22Rv1 (cell line): ENCODE measurements around the gene CAMKMT.

ENCODE experiments used
- ZFX ChIP-seq: fragments of 450-650 bp; IDR thresholded peaks from 2 replicates; pipeline ENCODE4 v1.6.1; 2017; ENCODE audit warnings: antibody characterized with exemption, borderline replicate concordance
- TF ChIP-seq, protein P1 (sequence below): fragments of 450-650 bp; IDR thresholded peaks from 2 replicates; pipeline ENCODE4 v1.5.1; 2017; ENCODE audit warnings: mild to moderate bottlenecking

DNA sequence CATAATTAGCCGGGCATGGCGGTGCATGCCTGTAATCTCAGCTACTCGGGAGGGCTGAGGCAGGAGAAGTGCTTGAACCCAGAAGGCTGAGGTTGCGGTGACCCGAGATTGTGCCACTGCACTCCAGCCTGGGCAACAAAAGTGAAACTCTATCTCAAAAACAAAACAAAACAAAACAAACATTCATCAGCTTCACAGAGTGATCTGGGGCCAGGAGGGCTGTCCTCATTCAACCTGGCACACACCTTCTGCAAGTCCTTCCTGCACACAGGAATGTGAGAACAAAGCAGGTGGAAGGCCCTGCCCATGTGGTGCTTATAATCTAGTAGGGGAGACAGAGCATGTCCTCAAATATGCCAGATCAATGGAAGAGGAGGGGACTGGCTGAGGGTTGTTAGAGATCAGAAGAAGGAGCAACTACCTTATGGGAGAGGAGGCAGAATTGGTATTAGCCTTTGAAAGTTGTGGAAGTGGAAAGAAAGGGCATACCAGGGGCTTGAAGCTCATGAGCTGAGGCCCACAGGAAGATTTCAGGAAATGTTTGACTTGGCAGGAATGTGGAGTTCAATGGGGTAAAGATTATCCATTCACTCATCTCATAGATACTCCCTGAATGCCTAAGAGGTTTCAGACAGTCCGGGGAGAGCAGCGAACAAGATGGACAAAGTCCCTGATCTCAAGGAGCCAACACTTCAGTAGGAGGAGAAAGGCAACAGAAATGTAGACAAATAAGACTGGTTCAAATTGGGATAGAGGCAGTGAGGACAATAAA lies 424.5 kb downstream of the CAMKMT start:
- TF ChIP-seq, protein P1, sequence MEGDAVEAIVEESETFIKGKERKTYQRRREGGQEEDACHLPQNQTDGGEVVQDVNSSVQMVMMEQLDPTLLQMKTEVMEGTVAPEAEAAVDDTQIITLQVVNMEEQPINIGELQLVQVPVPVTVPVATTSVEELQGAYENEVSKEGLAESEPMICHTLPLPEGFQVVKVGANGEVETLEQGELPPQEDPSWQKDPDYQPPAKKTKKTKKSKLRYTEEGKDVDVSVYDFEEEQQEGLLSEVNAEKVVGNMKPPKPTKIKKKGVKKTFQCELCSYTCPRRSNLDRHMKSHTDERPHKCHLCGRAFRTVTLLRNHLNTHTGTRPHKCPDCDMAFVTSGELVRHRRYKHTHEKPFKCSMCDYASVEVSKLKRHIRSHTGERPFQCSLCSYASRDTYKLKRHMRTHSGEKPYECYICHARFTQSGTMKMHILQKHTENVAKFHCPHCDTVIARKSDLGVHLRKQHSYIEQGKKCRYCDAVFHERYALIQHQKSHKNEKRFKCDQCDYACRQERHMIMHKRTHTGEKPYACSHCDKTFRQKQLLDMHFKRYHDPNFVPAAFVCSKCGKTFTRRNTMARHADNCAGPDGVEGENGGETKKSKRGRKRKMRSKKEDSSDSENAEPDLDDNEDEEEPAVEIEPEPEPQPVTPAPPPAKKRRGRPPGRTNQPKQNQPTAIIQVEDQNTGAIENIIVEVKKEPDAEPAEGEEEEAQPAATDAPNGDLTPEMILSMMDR: no peak
- TF ChIP-seq ZFX: no peak
